ENCODE data around the gene TLE7. TPM values are rescaled to one million over a fixed set of nuclear protein-coding genes. Genes with fewer than 3 reads are reported as not detected.

TLE7 gene
- total and polyA plus RNA-seq, 2 of the 4 experiments (the other 2 are of a cell fraction), result not detected

GRCh38 chr16:71428385-71428784, 13.5 kb downstream of the TLE7 start:
- Histone ChIP-seq H3K14ac (replicated peaks; ENCODE audit: low read depth, low read length) (no peak overlapping the region), H4K20me1 (ENCODE audit: insufficient read depth, low read length) (no peaks in the 10 kb centered on the region), H3K18ac (ENCODE audit: low read depth, low read length) (no peak overlapping the region), H3K4me3 (ENCODE audit: insufficient read depth, low read depth, low read length) (no peak overlapping the region), H2AFZ (replicated peaks; ENCODE audit: low read length, poor library complexity) (no peak overlapping the region), H3K4me1 (ENCODE audit: control insufficient read depth, insufficient read depth, low read length) (no peaks in the 10 kb centered on the region), H3K23ac (ENCODE audit: low read depth, low read length) (no peak overlapping the region), H2BK5ac (ENCODE audit: low read depth, low read length, poor library complexity, severe bottlenecking) (no peak overlapping the region), H3K4ac (ENCODE audit: low read depth, low read length) (no peak overlapping the region), H3K56ac (ENCODE audit: extremely low read depth, insufficient read depth, low read length) (no peak overlapping the region), H3K9ac (ENCODE audit: low read depth, low read length) (no peak overlapping the region), H2BK15ac (ENCODE audit: low read depth, low read length) (no peak overlapping the region), H3K27me3 (ENCODE audit: control insufficient read depth, insufficient read depth, low read length) (peaks cover 20% of the 10 kb centered on the region), H4K91ac (ENCODE audit: insufficient read depth, low read depth, low read length) (no peak overlapping the region), H3K9me1 (ENCODE audit: insufficient read depth, low read length) (no peaks in the 10 kb centered on the region), H3K4me2 (ENCODE audit: low read depth, low read length) (no peak overlapping the region), H3K27ac (ENCODE audit: insufficient read depth, low read length) (no peak overlapping the region), H2BK120ac (ENCODE audit: low read depth, low read length) (no peak overlapping the region), H2BK20ac (ENCODE audit: low read depth, low read length) (no peak overlapping the region), H2AK9ac (replicated peaks; ENCODE audit: low read depth, low read length, poor library complexity) (no peak overlapping the region), H4K8ac (ENCODE audit: low read depth in 2 of 2, low read length in 2 of 2) (no peak overlapping the region), H2AK5ac (ENCODE audit: low read depth, low read length) (no peak overlapping the region), H3K36me3 (ENCODE audit: control insufficient read depth, insufficient read depth, low read length) (no peaks in the 10 kb centered on the region), H3K9me3 (ENCODE audit: control insufficient read depth, insufficient read depth, low read length) (no peaks in the 10 kb centered on the region), H3K79me1 (ENCODE audit: low read depth in 1 of 2, low read length in 2 of 2) (no peaks in the 10 kb centered on the region), H4K5ac (ENCODE audit: low read depth, low read length) (no peak overlapping the region)
- in situ Hi-C loops (cut with MboI; ENCODE audit: low sequenced_read_pairs) (no loop called here), intact Hi-C loops (cut with micrococcal nuclease) (no loop called here), dilution Hi-C loops (cut with HindIII; ENCODE audit: low sequenced_read_pairs, unreplicated experiment) (no loop called here)
- CTCF ChIA-PET, result no interaction called here
- TF ChIP-seq ELK1 (IDR thresholded peaks at IDR 0.05; ENCODE audit: borderline replicate concordance, low read depth, low read length) (no peak), FOS (IDR thresholded peaks at IDR 0.05; ENCODE audit: low read depth, low read length) (no peak), MAZ (IDR thresholded peaks at IDR 0.05; ENCODE audit: borderline replicate concordance, low read depth, low read length) (no peak), CEBPB (IDR thresholded peaks at IDR 0.05; ENCODE audit: low read depth, low read length) (no peak), POLR2A (IDR thresholded peaks at IDR 0.05; ENCODE audit: low read depth, low read length) (no peak), RCOR1 (IDR thresholded peaks at IDR 0.05; ENCODE audit: insufficient replicate concordance, low read length) (no peak), CHD1 (IDR thresholded peaks at IDR 0.05; ENCODE audit: low read depth, low read length) (no peak), BHLHE40 (IDR thresholded peaks at IDR 0.05; ENCODE audit: low read depth, low read length) (no peak), NFE2L2 (IDR thresholded peaks at IDR 0.05; ENCODE audit: low read depth, low read length) (no peak), MAFK (IDR thresholded peaks at IDR 0.05; ENCODE audit: low read depth, low read length) (no peak), CTCF (conservative IDR thresholded peaks at IDR 0.05; ENCODE audit: low read depth, low read length) (no peak), RAD21 (IDR thresholded peaks at IDR 0.05; ENCODE audit: low read length) (no peak), MXI1 (IDR thresholded peaks at IDR 0.05; ENCODE audit: borderline replicate concordance, low read depth, low read length) (no peak), SMC3 (IDR thresholded peaks at IDR 0.05; ENCODE audit: low read depth, low read length) (no peak), USF2 (IDR thresholded peaks at IDR 0.05; ENCODE audit: low read depth, low read length) (no peak), RFX5 (IDR thresholded peaks at IDR 0.05; ENCODE audit: low read depth, low read length) (no peak)
- no TSS peak for BruUV-seq (replicated peaks)
- ATAC-seq (ENCODE audit: low read depth), result no peak
- no peak for DNase-seq
- POLR2A ChIA-PET (ENCODE audit: unreplicated experiment), result no interaction called here
